Esophagus squamous epithelium (tissue), 5 donors: ENCODE data around the gene SLC4A4. TPM values are rescaled to one million over a fixed set of nuclear protein-coding genes. Genes with fewer than 3 reads are reported as not detected.

Source experiments
- DNase-seq: peaks from one replicate; lab custom pipeline; 2025; lab: John Stamatoyannopoulos, UW
- H3K27ac ChIP-seq, 4 donors: fragments of 200-600 bp; sonication (generic); one replicate each; pipeline ENCODE4 v1.5.1; 2016 to 2019; ENCODE audit warnings: mild to moderate bottlenecking in 1 of 4
- H3K27me3 ChIP-seq, 4 donors: fragments of 200-600 bp; sonication (generic); 1 replicate in 3 of 4; 2 replicates in 1 of 4; pipeline versions ENCODE4 v1.5.1 to v1.6.0; 2017 to 2021; ENCODE audit warnings: antibody characterized with exemption in 1 of 4
- H3K36me3 ChIP-seq, 3 donors: fragments of 200-600 bp; sonication (generic); one replicate each; pipeline ENCODE4 v1.5.1; 2016 to 2019
- H3K4me1 ChIP-seq, 3 donors: fragments of 200-600 bp; sonication (generic); one replicate each; pipeline ENCODE4 v1.5.1; 2017 to 2019
- H3K4me3 ChIP-seq, 4 donors: fragments of 200-600 bp; sonication (generic); 1 replicate in 3 of 4; 2 replicates in 1 of 4; pipeline ENCODE4 v1.5.1; 2016 to 2019; ENCODE audit warnings: mild to moderate bottlenecking in 2 of 4, moderate library complexity in 1 of 4
- H3K9me3 ChIP-seq, 3 donors: fragments of 200-600 bp; sonication (generic); one replicate each; pipeline ENCODE4 v1.5.1; 2016 to 2019
- POLR2A ChIP-seq, 4 donors: fragments of 450-650 bp; IDR thresholded peaks; one replicate each; pipeline ENCODE4 v1.6.1; 2017; ENCODE audit warnings: antibody characterized with exemption in 4 of 4, mild to moderate bottlenecking in 4 of 4, moderate library complexity in 3 of 4
- WGBS, 2 donors: methylation state at CpG; one replicate each; pipeline ENCODE4 v1.1.5; 2018; 5-methylcytosine and 5-hydroxymethylcytosine counted together
- intact Hi-C: fragments of 100-400 bp; cut with DNase I; formaldehyde crosslinking; loops from one replicate; pipeline ENCODE4 v1.15.0; 2022
- total RNA-seq, 4 donors: library from RNA; depleted of rRNA; stranded (reverse); fragments of >200 nt; gene quantifications; one replicate each; pipeline ENCODE4 v1.1.0, GENCODE V29; 2016
- TF ChIP-seq, protein P1 (sequence below), 6 experiments: fragments of 450-650 bp in 4 of 6; fragments of 200-600 bp in 2 of 6; sonication (generic) in 2 of 6; IDR thresholded peaks; one replicate each; pipeline ENCODE4 v1.5.1; 2016 to 2019; ENCODE audit warnings: antibody characterized with exemption in 6 of 6, mild to moderate bottlenecking in 4 of 6, moderate library complexity in 4 of 6
- donor health status: DM: yes; HTN: yes; CAD: no.

The SLC4A4 gene
- total RNA-seq, 4 donors from 2014 or later, result 0.48 to 2.1 (median 1.1) TPM

DNA sequence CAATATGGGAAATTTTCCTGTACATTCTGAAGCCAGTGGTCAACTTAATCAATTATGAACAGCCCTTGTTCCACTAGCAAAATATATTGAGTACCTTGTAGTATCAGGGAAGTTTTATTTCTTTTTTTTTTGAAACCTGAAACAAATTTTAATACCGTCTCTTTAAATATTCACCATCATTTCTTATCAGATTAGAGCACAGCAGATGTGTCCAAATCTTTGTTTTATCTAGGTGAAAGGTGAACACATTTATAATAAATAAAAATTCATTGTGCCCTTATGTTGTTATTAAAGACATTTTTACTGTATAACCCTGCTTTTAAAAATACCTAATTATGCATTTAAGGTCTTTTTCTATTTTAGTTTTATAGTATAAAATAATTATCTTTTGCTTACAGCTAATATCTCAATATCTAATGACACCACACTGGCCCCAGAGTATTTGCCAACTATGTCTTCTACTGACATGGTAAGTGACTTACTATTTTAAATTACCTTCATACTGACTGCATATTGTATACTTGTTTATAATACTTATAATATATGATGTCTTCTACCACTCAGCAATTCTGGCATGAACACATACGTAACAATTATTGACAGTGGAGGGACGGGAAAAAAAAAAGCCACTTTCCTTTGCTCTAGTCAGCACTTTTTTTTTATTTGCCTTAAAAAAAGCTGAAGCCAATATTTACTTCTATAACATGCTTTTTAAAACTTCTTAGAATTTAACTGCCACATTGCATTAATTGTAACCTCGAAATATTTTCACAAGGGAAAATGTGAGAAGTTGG, 147.9 kb downstream of the SLC4A4 start:
- WGBS, 2 donors, result 64 to 72% methylated on average over 4 of the region's 4 CpGs
- no peak overlapping the region for H3K4me3 ChIP-seq
- no peaks in the 10 kb centered on the region for H3K36me3 ChIP-seq
- no peak for DNase-seq
- no peak for TF ChIP-seq POLR2A (IDR thresholded peaks at IDR 0.05)
- TF ChIP-seq, protein P1, sequence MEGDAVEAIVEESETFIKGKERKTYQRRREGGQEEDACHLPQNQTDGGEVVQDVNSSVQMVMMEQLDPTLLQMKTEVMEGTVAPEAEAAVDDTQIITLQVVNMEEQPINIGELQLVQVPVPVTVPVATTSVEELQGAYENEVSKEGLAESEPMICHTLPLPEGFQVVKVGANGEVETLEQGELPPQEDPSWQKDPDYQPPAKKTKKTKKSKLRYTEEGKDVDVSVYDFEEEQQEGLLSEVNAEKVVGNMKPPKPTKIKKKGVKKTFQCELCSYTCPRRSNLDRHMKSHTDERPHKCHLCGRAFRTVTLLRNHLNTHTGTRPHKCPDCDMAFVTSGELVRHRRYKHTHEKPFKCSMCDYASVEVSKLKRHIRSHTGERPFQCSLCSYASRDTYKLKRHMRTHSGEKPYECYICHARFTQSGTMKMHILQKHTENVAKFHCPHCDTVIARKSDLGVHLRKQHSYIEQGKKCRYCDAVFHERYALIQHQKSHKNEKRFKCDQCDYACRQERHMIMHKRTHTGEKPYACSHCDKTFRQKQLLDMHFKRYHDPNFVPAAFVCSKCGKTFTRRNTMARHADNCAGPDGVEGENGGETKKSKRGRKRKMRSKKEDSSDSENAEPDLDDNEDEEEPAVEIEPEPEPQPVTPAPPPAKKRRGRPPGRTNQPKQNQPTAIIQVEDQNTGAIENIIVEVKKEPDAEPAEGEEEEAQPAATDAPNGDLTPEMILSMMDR (IDR thresholded peaks at IDR 0.05), result no peak
- H3K27me3 ChIP-seq, result no peaks in the 10 kb centered on the region
- H3K9me3 ChIP-seq, result no peaks in the 10 kb centered on the region
- H3K27ac ChIP-seq, result no peak overlapping the region
- intact Hi-C loops, result no loop called here
- H3K4me1 ChIP-seq, result no peaks in the 10 kb centered on the region

DNA sequence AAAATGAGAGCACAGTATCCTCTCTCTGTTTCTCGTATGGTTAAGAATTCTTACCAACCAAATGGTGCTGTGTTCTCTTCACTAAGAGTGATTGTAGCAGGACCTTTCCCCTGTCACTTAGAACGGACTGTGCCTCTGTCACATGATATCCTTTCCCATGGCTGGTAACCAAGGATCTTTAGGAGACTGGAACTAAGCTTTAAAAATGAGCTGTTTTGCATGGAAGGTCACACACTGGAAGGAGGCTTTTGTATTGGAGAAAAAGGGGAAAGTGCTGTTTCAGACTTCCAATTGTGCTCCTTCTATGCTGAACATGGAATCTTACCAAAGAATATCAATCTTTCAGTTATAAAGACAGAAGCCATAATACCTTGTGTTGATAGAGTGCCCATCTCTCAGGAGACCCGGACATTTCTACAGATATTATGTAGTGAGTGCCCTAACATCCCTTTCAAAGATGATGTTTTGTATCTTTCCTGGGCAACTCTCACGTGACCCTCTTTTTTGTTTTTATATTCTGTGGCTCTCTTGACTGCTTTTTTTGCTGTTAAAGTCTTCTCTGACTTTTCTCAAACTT, 148.6 kb downstream of the SLC4A4 start:
- Histone ChIP-seq H3K4me3 (no peak overlapping the region), H3K27ac (no peak overlapping the region), H3K4me1 (no peaks in the 10 kb centered on the region), H3K9me3 (no peaks in the 10 kb centered on the region), H3K36me3 (no peaks in the 10 kb centered on the region), H3K27me3 (no peaks in the 10 kb centered on the region)
- WGBS, 2 donors, result 56 to 68% methylated on average over 4 of the region's 4 CpGs
- TF ChIP-seq POLR2A (IDR thresholded peaks at IDR 0.05), result no peak
- TF ChIP-seq, protein P1 (IDR thresholded peaks at IDR 0.05), result no peak
- intact Hi-C loops, result no loop called here
- DNase-seq, result no peak

DNA sequence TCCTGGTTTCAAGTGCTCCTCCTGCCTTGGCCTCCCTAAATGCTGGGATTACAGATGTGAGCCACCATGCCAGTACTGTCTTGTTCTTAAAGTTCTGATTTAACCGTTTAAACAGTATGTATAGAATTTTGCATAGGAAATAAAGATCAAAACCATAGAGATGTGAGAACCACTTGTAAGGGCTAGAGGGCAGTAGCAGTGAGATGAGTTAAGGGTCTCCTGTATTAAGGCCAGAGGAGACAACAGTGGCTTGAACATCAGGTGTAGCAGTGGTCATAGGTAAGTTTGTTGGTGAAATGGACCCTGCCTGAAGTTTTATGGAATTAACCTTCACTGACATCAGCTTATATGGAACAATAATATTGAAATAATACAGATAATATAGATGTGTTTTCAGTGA, 155.7 kb downstream of the SLC4A4 start:
- no peak overlapping the region for H3K4me3 ChIP-seq
- TF ChIP-seq POLR2A (IDR thresholded peaks at IDR 0.05), result no peak
- TF ChIP-seq, protein P1 (IDR thresholded peaks at IDR 0.05), result no peak
- WGBS, 2 donors, result 57 to 75% methylated on average over 1 of the region's 1 CpG
- H3K27me3 ChIP-seq, result no peaks in the 10 kb centered on the region
- intact Hi-C loops, result no loop called here
- H3K27ac ChIP-seq, result no peak overlapping the region
- DNase-seq, result no peak
- no peaks in the 10 kb centered on the region for H3K4me1 ChIP-seq
- no peaks in the 10 kb centered on the region for H3K36me3 ChIP-seq
- H3K9me3 ChIP-seq, result no peaks in the 10 kb centered on the region

GRCh38 chr4:71495454-71495853, 156.6 kb downstream of the SLC4A4 start:
- no peaks in the 10 kb centered on the region for H3K27me3 ChIP-seq
- no peaks in the 10 kb centered on the region for H3K9me3 ChIP-seq
- no peaks in the 10 kb centered on the region for H3K36me3 ChIP-seq
- intact Hi-C loops, result no loop called here
- no peak for TF ChIP-seq POLR2A (IDR thresholded peaks at IDR 0.05)
- TF ChIP-seq, protein P1 (IDR thresholded peaks at IDR 0.05), result no peak
- no peaks in the 10 kb centered on the region for H3K4me1 ChIP-seq
- no peak overlapping the region for H3K4me3 ChIP-seq
- DNase-seq, result no peak
- no peak overlapping the region for H3K27ac ChIP-seq

DNA sequence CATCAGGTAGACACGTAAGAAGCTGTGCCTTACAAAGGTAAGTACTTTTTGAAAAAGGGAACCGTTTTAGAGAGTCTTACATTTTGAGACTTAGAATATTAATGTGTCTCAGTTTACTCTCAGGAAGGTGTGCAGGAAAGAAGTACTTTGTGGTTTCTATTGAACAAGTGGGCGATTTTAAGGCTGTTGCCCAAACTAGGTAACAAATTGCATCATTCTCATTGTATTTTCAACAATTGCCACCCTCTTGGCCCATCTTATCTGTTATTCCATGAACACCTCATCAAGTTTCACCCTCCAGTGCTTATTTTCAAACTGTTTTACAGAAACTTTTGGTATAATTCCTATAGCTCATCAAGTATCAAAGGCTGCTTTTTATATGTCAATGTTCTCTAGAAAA, 158.3 kb downstream of the SLC4A4 start:
- H3K4me1 ChIP-seq, result no peaks in the 10 kb centered on the region
- H3K27ac ChIP-seq, result no peak overlapping the region
- DNase-seq, result no peak
- TF ChIP-seq, protein P1 (IDR thresholded peaks at IDR 0.05), result no peak
- no peak for TF ChIP-seq POLR2A (IDR thresholded peaks at IDR 0.05)
- H3K4me3 ChIP-seq, result no peak overlapping the region
- no peaks in the 10 kb centered on the region for H3K27me3 ChIP-seq
- H3K9me3 ChIP-seq, result no peaks in the 10 kb centered on the region
- 72% methylated on average over 3 of the region's 3 CpGs for WGBS, 2 donors
- H3K36me3 ChIP-seq, result no peaks in the 10 kb centered on the region
- intact Hi-C loops, result no loop called here
